SK-N-SH (cell line): ENCODE data around the gene AKR1C1. TPM values are rescaled to one million over a fixed set of nuclear protein-coding genes. Genes with fewer than 3 reads are reported as not detected.

Experiments used
- CTCF ChIA-PET: fragments of 300-600, 350-600 bp; formaldehyde crosslinking; extraction: SDS; loops from one replicate; lab custom pipeline; 2021; lab: Yijun Ruan, JAX
- POLR2A ChIA-PET: fragments of 350-600 bp; sonication (Branson Sonifier 250); formaldehyde crosslinking; extraction: SDS; loops from one replicate; lab custom pipeline; 2020; ENCODE audit warnings: antibody characterized with exemption, inconsistent platforms; lab: Yijun Ruan, JAX
- DNase-seq: peaks from one replicate; pipeline ENCODE4 v3.0.0; 2012
- H2AFZ ChIP-seq: fragments of 200-600 bp; sonication (generic); 2 replicates; pipeline ENCODE4 v1.8.1; 2016; ENCODE audit warnings: antibody characterized with exemption, mild to moderate bottlenecking, low read depth
- H3F3A ChIP-seq: fragments of 200-600 bp; sonication (generic); replicated peaks from 2 replicates; pipeline ENCODE3; 2016; ENCODE audit warnings: antibody characterized with exemption, mild to moderate bottlenecking; ENCODE audit not compliant: insufficient read depth
- H3K27ac ChIP-seq, 2 experiments: fragments of 200-500 bp in 1 of 2; fragments of 200-600 bp in 1 of 2; sonication (Bioruptor generic) in 1 of 2; sonication (generic), shearing (Covaris generic) in 1 of 2; 2 replicates each; pipeline versions ENCODE4 v1.5.1 to v1.6.1; 2014 to 2016; ENCODE audit warnings: low read depth in 2 of 2, inconsistent platforms in 1 of 2, low read length in 1 of 2, mild to moderate bottlenecking in 1 of 2, mixed read lengths in 1 of 2
- H3K27me3 ChIP-seq: fragments of 200-600 bp; sonication (generic), shearing (Covaris generic); 2 replicates; pipeline ENCODE4 v1.6.1; 2016; ENCODE audit warnings: mixed run types; ENCODE audit not compliant: insufficient read depth
- H3K36me3 ChIP-seq, 2 experiments: fragments of 200-500 bp in 1 of 2; fragments of 200-600 bp in 1 of 2; sonication (Bioruptor generic) in 1 of 2; sonication (generic) in 1 of 2; replicated peaks in 1 of 2; 2 replicates each; pipeline versions ENCODE3 to v1.5.1; 2014 to 2016; ENCODE audit warnings: low read length in 1 of 2, mild to moderate bottlenecking in 1 of 2; ENCODE audit not compliant: insufficient read depth in 2 of 2, control insufficient read depth in 1 of 2
- H3K4me1 ChIP-seq, 2 experiments: fragments of 200-500 bp in 1 of 2; fragments of 200-600 bp in 1 of 2; sonication (Bioruptor generic) in 1 of 2; sonication (generic), shearing (Covaris generic) in 1 of 2; 2 replicates each; pipeline versions ENCODE4 v1.5.1 to v1.6.1; 2014 to 2016; ENCODE audit warnings: low read depth in 1 of 2, low read length in 1 of 2, mixed run types in 1 of 2; ENCODE audit not compliant: insufficient read depth in 2 of 2, control insufficient read depth in 1 of 2
- H3K4me2 ChIP-seq: fragments of 200-600 bp; sonication (generic), shearing (Covaris generic); 2 replicates; pipeline ENCODE4 v1.6.1; 2017; ENCODE audit warnings: mixed run types
- H3K4me3 ChIP-seq, 2 experiments: fragments of 200-500 bp in 1 of 2; fragments of 200-600 bp in 1 of 2; sonication (Bioruptor generic) in 1 of 2; sonication (generic), shearing (Covaris generic) in 1 of 2; 2 replicates each; pipeline versions ENCODE4 v1.5.1 to v1.8.1; 2014 to 2016; ENCODE audit warnings: low read depth in 2 of 2, inconsistent platforms in 1 of 2, low read length in 1 of 2, mild to moderate bottlenecking in 1 of 2, mixed read lengths in 1 of 2, moderate library complexity in 1 of 2
- H3K79me2 ChIP-seq: fragments of 200-600 bp; sonication (generic); 2 replicates; pipeline ENCODE4 v1.8.1; 2017; ENCODE audit warnings: mild to moderate bottlenecking; ENCODE audit not compliant: insufficient read depth
- H3K9ac ChIP-seq: fragments of 200-600 bp; sonication (generic); 2 replicates; pipeline ENCODE4 v1.6.1; 2017; ENCODE audit warnings: mixed run types
- H3K9me2 ChIP-seq: fragments of 200-600 bp; sonication (generic); 2 replicates; pipeline ENCODE4 v1.6.1; 2017; ENCODE audit warnings: mixed run types
- H3K9me3 ChIP-seq: fragments of 200-600 bp; sonication (generic); 2 replicates; pipeline ENCODE4 v1.6.1; 2017; ENCODE audit warnings: mixed run types, mild to moderate bottlenecking, moderate library complexity
- H4K20me1 ChIP-seq: fragments of 200-600 bp; sonication (generic); 2 replicates; pipeline ENCODE4 v1.6.1; 2017; ENCODE audit warnings: mild to moderate bottlenecking, mixed run types; ENCODE audit not compliant: insufficient read depth
- CHD2 ChIP-seq: fragments of 150-350 bp; IDR thresholded peaks from 2 replicates; pipeline ENCODE4 v1.6.1; 2018; ENCODE audit warnings: low read length; ENCODE audit not compliant: partially characterized antibody
- FOXJ3 ChIP-seq: sonication (generic); formaldehyde crosslinking; IDR thresholded peaks from 2 replicates; pipeline ENCODE4 v1.5.1; 2020; ENCODE audit warnings: mild to moderate bottlenecking, missing genetic modification reagents
- FOXM1 ChIP-seq: IDR thresholded peaks from 2 replicates; pipeline ENCODE4 v1.4.0; 2012; ENCODE audit warnings: low read depth, mild to moderate bottlenecking
- GABPA ChIP-seq: IDR thresholded peaks from 2 replicates; pipeline ENCODE4 v1.4.0; 2012; ENCODE audit warnings: low read depth, mild to moderate bottlenecking
- GATA2 ChIP-seq: sonication (generic); formaldehyde crosslinking; IDR thresholded peaks from 2 replicates; pipeline ENCODE4 v1.5.0; 2020; ENCODE audit warnings: mild to moderate bottlenecking, missing genetic modification reagents
- JUND ChIP-seq: IDR thresholded peaks from 2 replicates; pipeline ENCODE4 v1.4.0; 2012
- MEF2A ChIP-seq: IDR thresholded peaks from 2 replicates; pipeline ENCODE4 v1.4.0; 2012; ENCODE audit warnings: low read depth, borderline replicate concordance
- MXI1 ChIP-seq: IDR thresholded peaks from 2 replicates; pipeline ENCODE4 v1.6.1; 2012; ENCODE audit warnings: mild to moderate bottlenecking, low read depth, low read length, improper control_type of control experiment
- NFIC ChIP-seq: IDR thresholded peaks from 2 replicates; pipeline ENCODE4 v1.4.0; 2012; ENCODE audit warnings: borderline replicate concordance
- NRF1 ChIP-seq: IDR thresholded peaks from 2 replicates; pipeline ENCODE4 v1.6.1; 2012; ENCODE audit warnings: low read depth, mild to moderate bottlenecking, low read length
- RCOR1 ChIP-seq: fragments of 150-350 bp; IDR thresholded peaks from 2 replicates; pipeline ENCODE4 v1.6.1; 2017; ENCODE audit warnings: antibody characterized with exemption, low read length
- RFX5 ChIP-seq: IDR thresholded peaks from 2 replicates; pipeline ENCODE4 v1.6.1; 2012; ENCODE audit warnings: mild to moderate bottlenecking, improper control_type of control experiment, low read length
- RXRA ChIP-seq: IDR thresholded peaks from 2 replicates; pipeline ENCODE4 v1.4.0; 2012; ENCODE audit warnings: low read depth, mild to moderate bottlenecking, borderline replicate concordance
- SMC3 ChIP-seq: IDR thresholded peaks from 2 replicates; pipeline ENCODE4 v1.6.1; 2012; ENCODE audit warnings: low read depth, low read length, improper control_type of control experiment
- TEAD4 ChIP-seq: IDR thresholded peaks from 2 replicates; pipeline ENCODE4 v1.4.0; 2012; ENCODE audit warnings: mild to moderate bottlenecking, borderline replicate concordance; ENCODE audit not compliant: insufficient read depth
- YY1 ChIP-seq: IDR thresholded peaks from 2 replicates; pipeline ENCODE4 v1.4.0; 2012; ENCODE audit warnings: low read depth, mild to moderate bottlenecking
- WGBS: methylation state at CpG from one replicate; pipeline ENCODE4 v1.1.6; 2017; ENCODE audit warnings: low lambda C conversion rate; 5-methylcytosine and 5-hydroxymethylcytosine counted together
- polyA plus RNA-seq, 3 experiments: library from polyadenylated mRNA; depleted of rRNA; stranded (reverse); fragments of >200 nt; gene quantifications; 2 replicates each; pipeline ENCODE4 v1.2.3, GENCODE V29; 2012
- TF ChIP-seq, protein P1 (sequence below): IDR thresholded peaks from 2 replicates; pipeline ENCODE4 v1.4.0; 2012; ENCODE audit warnings: low read depth, borderline replicate concordance
- TF ChIP-seq, protein P2 (sequence below): fragments of 200-600 bp; sonication (generic); IDR thresholded peaks from 2 replicates; pipeline ENCODE4 v1.6.1; 2017; ENCODE audit warnings: antibody characterized with exemption, mild to moderate bottlenecking, moderate library complexity
- TF ChIP-seq, protein P3 (sequence below): IDR thresholded peaks from 2 replicates; pipeline ENCODE4 v1.6.1; 2012; ENCODE audit warnings: mild to moderate bottlenecking, low read depth, low read length, moderate library complexity
- TF ChIP-seq, protein P4 (sequence below): IDR thresholded peaks from 2 replicates; pipeline ENCODE4 v1.4.0; 2012; ENCODE audit warnings: low read depth

The AKR1C1 gene
- polyA plus RNA-seq, 1 of the 3 experiments (the other 2 are of a cell fraction), result 1.3 TPM

DNA sequence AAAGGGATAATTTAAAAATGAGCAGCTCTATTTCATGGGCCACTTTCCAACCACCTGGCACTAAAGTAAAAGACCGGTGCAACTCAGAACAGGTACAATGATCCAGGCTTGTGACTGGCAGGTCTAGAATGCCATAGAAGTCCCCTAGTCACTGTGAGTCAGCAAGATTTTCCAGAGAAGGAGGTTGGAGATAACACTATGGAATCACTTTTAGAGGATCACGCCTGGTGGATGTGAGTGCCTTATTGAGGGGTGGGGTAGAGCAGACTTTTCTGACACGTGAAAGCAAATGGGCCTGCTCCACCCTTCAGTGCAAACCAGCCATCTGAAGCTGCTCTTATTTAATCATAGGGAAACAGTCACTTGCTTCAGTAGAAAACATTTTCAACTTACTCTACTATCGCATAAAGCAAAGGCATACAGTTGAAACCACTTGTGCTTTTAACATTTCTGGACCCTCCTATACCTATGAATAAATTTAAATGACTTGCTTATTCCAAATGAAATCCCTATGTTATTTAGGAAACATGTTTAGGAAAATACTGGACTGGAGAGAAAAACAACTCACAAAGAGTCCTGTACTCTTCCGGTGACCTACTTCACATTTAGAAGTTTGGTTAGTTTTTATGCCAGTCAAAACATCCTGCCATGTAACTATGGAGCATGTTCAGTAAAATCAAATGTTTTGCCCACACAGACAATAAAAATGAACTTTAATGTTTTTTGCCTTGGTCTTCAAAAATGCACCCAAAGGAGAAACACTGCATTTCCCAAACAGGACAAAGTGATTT is 21.5 kb upstream of the AKR1C1 start:
- no peak for DNase-seq
- H3K4me3 ChIP-seq, result no peak overlapping the region
- TF ChIP-seq MEF2A (no peak), FOXJ3 (no peak), FOXM1 (no peak), JUND (no peak), GABPA (no peak), NRF1 (no peak), TEAD4 (no peak), GATA2 (CRISPR knock-in tag) (no peak), RXRA (no peak), CHD2 (no peak), NFIC (no peak), RCOR1 (no peak), MXI1 (no peak), RFX5 (no peak), SMC3 (no peak), YY1 (no peak)
- TF ChIP-seq, protein P1, sequence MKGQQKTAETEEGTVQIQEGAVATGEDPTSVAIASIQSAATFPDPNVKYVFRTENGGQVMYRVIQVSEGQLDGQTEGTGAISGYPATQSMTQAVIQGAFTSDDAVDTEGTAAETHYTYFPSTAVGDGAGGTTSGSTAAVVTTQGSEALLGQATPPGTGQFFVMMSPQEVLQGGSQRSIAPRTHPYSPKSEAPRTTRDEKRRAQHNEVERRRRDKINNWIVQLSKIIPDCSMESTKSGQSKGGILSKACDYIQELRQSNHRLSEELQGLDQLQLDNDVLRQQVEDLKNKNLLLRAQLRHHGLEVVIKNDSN, result no peak
- TF ChIP-seq, protein P2, sequence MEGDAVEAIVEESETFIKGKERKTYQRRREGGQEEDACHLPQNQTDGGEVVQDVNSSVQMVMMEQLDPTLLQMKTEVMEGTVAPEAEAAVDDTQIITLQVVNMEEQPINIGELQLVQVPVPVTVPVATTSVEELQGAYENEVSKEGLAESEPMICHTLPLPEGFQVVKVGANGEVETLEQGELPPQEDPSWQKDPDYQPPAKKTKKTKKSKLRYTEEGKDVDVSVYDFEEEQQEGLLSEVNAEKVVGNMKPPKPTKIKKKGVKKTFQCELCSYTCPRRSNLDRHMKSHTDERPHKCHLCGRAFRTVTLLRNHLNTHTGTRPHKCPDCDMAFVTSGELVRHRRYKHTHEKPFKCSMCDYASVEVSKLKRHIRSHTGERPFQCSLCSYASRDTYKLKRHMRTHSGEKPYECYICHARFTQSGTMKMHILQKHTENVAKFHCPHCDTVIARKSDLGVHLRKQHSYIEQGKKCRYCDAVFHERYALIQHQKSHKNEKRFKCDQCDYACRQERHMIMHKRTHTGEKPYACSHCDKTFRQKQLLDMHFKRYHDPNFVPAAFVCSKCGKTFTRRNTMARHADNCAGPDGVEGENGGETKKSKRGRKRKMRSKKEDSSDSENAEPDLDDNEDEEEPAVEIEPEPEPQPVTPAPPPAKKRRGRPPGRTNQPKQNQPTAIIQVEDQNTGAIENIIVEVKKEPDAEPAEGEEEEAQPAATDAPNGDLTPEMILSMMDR, result no peak
- TF ChIP-seq, protein P3, sequence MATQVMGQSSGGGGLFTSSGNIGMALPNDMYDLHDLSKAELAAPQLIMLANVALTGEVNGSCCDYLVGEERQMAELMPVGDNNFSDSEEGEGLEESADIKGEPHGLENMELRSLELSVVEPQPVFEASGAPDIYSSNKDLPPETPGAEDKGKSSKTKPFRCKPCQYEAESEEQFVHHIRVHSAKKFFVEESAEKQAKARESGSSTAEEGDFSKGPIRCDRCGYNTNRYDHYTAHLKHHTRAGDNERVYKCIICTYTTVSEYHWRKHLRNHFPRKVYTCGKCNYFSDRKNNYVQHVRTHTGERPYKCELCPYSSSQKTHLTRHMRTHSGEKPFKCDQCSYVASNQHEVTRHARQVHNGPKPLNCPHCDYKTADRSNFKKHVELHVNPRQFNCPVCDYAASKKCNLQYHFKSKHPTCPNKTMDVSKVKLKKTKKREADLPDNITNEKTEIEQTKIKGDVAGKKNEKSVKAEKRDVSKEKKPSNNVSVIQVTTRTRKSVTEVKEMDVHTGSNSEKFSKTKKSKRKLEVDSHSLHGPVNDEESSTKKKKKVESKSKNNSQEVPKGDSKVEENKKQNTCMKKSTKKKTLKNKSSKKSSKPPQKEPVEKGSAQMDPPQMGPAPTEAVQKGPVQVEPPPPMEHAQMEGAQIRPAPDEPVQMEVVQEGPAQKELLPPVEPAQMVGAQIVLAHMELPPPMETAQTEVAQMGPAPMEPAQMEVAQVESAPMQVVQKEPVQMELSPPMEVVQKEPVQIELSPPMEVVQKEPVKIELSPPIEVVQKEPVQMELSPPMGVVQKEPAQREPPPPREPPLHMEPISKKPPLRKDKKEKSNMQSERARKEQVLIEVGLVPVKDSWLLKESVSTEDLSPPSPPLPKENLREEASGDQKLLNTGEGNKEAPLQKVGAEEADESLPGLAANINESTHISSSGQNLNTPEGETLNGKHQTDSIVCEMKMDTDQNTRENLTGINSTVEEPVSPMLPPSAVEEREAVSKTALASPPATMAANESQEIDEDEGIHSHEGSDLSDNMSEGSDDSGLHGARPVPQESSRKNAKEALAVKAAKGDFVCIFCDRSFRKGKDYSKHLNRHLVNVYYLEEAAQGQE, result no peak
- TF ChIP-seq, protein P4, sequence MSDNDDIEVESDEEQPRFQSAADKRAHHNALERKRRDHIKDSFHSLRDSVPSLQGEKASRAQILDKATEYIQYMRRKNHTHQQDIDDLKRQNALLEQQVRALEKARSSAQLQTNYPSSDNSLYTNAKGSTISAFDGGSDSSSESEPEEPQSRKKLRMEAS, result no peak
- H3K9me2 ChIP-seq, result no peaks in the 10 kb centered on the region
- H3K9me3 ChIP-seq, result no peaks in the 10 kb centered on the region
- no peaks in the 10 kb centered on the region for H3K27me3 ChIP-seq
- 94% methylated on average over 3 of the region's 5 CpGs for WGBS
- no peaks in the 10 kb centered on the region for H3F3A ChIP-seq
- no peaks in the 10 kb centered on the region for H3K79me2 ChIP-seq
- no peak overlapping the region for H2AFZ ChIP-seq
- CTCF ChIA-PET, result no interaction called here
- no peaks in the 10 kb centered on the region for H4K20me1 ChIP-seq
- H3K36me3 ChIP-seq, result no peaks in the 10 kb centered on the region
- H3K4me2 ChIP-seq, result no peak overlapping the region
- H3K27ac ChIP-seq, result no peak overlapping the region
- POLR2A ChIA-PET, result no interaction called here
- H3K4me1 ChIP-seq, result peaks cover 0 to 8% of the 10 kb centered on the region in 2 experiments; a peak in 1 of 4 replicates
- H3K9ac ChIP-seq, result no peak overlapping the region
